H9 (cell line): ENCODE data around the gene TUBA4A. TPM values are rescaled to one million over a fixed set of nuclear protein-coding genes. Genes with fewer than 3 reads are reported as not detected.
A peak's percentile ranks its signal among the peaks of the same experiment; 100 is the strongest.

Experiments
- DNase-seq: peaks from one replicate; pipeline ENCODE4 v3.0.0-alpha.2; 2017
- H2AFZ ChIP-seq: one replicate; pipeline ENCODE4 v1.6.1; 2013; ENCODE audit warnings: mild to moderate bottlenecking, low read length, control low read depth, moderate library complexity
- H2AK5ac ChIP-seq: 2 replicates; pipeline ENCODE4 v1.6.1; 2013; ENCODE audit warnings: low read length, control low read depth, mixed read lengths; ENCODE audit not compliant: insufficient read length
- H2BK120ac ChIP-seq: one replicate; pipeline ENCODE4 v1.6.1; 2013; ENCODE audit warnings: low read depth, mild to moderate bottlenecking, low read length, control low read depth, inconsistent platforms; ENCODE audit not compliant: poor library complexity, severe bottlenecking
- H2BK12ac ChIP-seq: 2 replicates; pipeline ENCODE4 v1.6.1; 2013; ENCODE audit warnings: low read length, control low read depth, mixed read lengths, low read depth; ENCODE audit not compliant: insufficient read length
- H2BK15ac ChIP-seq: 2 replicates; pipeline ENCODE4 v1.6.1; 2013; ENCODE audit warnings: low read depth, low read length, control low read depth
- H2BK20ac ChIP-seq: one replicate; pipeline ENCODE4 v1.6.1; 2013; ENCODE audit warnings: low read depth, mild to moderate bottlenecking, low read length, control low read depth, inconsistent platforms; ENCODE audit not compliant: poor library complexity, severe bottlenecking
- H2BK5ac ChIP-seq: 2 replicates; pipeline ENCODE4 v1.6.1; 2013; ENCODE audit warnings: low read length, control low read depth, mixed read lengths; ENCODE audit not compliant: insufficient read length
- H3K14ac ChIP-seq: 2 replicates; pipeline ENCODE4 v1.6.1; 2013; ENCODE audit warnings: low read length, control low read depth; ENCODE audit not compliant: insufficient read depth
- H3K18ac ChIP-seq: 2 replicates; pipeline ENCODE4 v1.6.1; 2013; ENCODE audit warnings: low read depth, mild to moderate bottlenecking, mixed read lengths, low read length, control low read depth; ENCODE audit not compliant: insufficient read length
- H3K23ac ChIP-seq: 2 replicates; pipeline ENCODE4 v1.6.1; 2013; ENCODE audit warnings: low read length, control low read depth, mixed read lengths, low read depth; ENCODE audit not compliant: insufficient read length
- H3K23me2 ChIP-seq: 2 replicates; pipeline ENCODE4 v1.6.1; 2013; ENCODE audit warnings: low read depth, mild to moderate bottlenecking, mixed read lengths, low read length, control low read depth; ENCODE audit not compliant: insufficient read length, poor library complexity, severe bottlenecking
- H3K27ac ChIP-seq: 2 replicates; pipeline ENCODE4 v1.5.1; 2013; ENCODE audit warnings: low read length, control low read depth, mixed read lengths, low read depth; ENCODE audit not compliant: insufficient read length
- H3K27me3 ChIP-seq: 2 replicates; pipeline ENCODE4 v1.6.1; 2013; ENCODE audit warnings: low read length, control low read depth, inconsistent platforms; ENCODE audit not compliant: insufficient read depth
- H3K4ac ChIP-seq: 2 replicates; pipeline ENCODE4 v1.6.1; 2013; ENCODE audit warnings: low read depth, mild to moderate bottlenecking, control low read depth, inconsistent platforms, low read length, moderate library complexity
- H3K4me1 ChIP-seq: 2 replicates; pipeline ENCODE4 v1.6.1; 2013; ENCODE audit warnings: low read length, control low read depth, inconsistent platforms; ENCODE audit not compliant: insufficient read depth
- H3K4me2 ChIP-seq: 2 replicates; pipeline ENCODE4 v1.6.1; 2013; ENCODE audit warnings: low read length, control low read depth, mixed read lengths; ENCODE audit not compliant: insufficient read length, insufficient read depth
- H3K56ac ChIP-seq: 2 replicates; pipeline ENCODE4 v1.6.1; 2013; ENCODE audit warnings: low read depth, mild to moderate bottlenecking, mixed read lengths, low read length, control low read depth; ENCODE audit not compliant: insufficient read length
- H3K79me1 ChIP-seq: 2 replicates; pipeline ENCODE4 v1.6.1; 2013; ENCODE audit warnings: low read depth, mild to moderate bottlenecking, moderate library complexity, low read length, control low read depth, inconsistent platforms; ENCODE audit not compliant: insufficient read depth, poor library complexity, severe bottlenecking
- H3K79me2 ChIP-seq: 2 replicates; pipeline ENCODE4 v1.6.1; 2013; ENCODE audit warnings: low read length, control low read depth, inconsistent platforms; ENCODE audit not compliant: insufficient read depth
- H3K9ac ChIP-seq: 2 replicates; pipeline ENCODE4 v1.6.1; 2013; ENCODE audit warnings: low read length, control low read depth, mixed read lengths; ENCODE audit not compliant: insufficient read length; ENCODE audit errors: extremely low read depth
- H3K9me3 ChIP-seq: one replicate; pipeline ENCODE4 v1.6.1; 2013; ENCODE audit warnings: low read depth, low read length, inconsistent platforms; ENCODE audit not compliant: control insufficient read depth
- H3T11ph ChIP-seq: one replicate; pipeline ENCODE4 v1.6.1; 2013; ENCODE audit warnings: mild to moderate bottlenecking, low read length, control low read depth, inconsistent platforms
- H4K20me1 ChIP-seq: one replicate; pipeline ENCODE4 v1.6.1; 2013; ENCODE audit not compliant: control insufficient read depth, insufficient read length, insufficient read depth
- H4K5ac ChIP-seq: 2 replicates; pipeline ENCODE4 v1.6.1; 2013; ENCODE audit warnings: low read depth, mild to moderate bottlenecking, mixed read lengths, low read length, control low read depth; ENCODE audit not compliant: insufficient read length
- H4K8ac ChIP-seq: replicated peaks from 2 replicates; pipeline ENCODE4 v1.6.1; 2013; ENCODE audit warnings: low read length, control low read depth, mixed read lengths, low read depth; ENCODE audit not compliant: insufficient read length
- H4K91ac ChIP-seq: 2 replicates; pipeline ENCODE4 v1.6.1; 2013; ENCODE audit warnings: low read depth, mild to moderate bottlenecking, moderate library complexity, mixed read lengths, low read length, control low read depth; ENCODE audit not compliant: insufficient read length
- H3K27ac Mint-ChIP-seq, 3 experiments: 2 replicates in 2 of 3; 3 replicates in 1 of 3; pipeline ENCODE4 v1.8.0; 2020 to 2021; ENCODE audit warnings: mixed read lengths in 3 of 3, mild to moderate bottlenecking in 1 of 3, moderate library complexity in 1 of 3
- H3K27me3 Mint-ChIP-seq: 2 replicates; pipeline ENCODE4 v1.8.0; 2021; ENCODE audit warnings: low read depth, mild to moderate bottlenecking, moderate library complexity, mixed read lengths
- H3K36me3 Mint-ChIP-seq, 3 experiments: 2 replicates in 2 of 3; 3 replicates in 1 of 3; pipeline ENCODE4 v1.8.0; 2020 to 2021; ENCODE audit warnings: low read depth in 3 of 3, mixed read lengths in 3 of 3; ENCODE audit not compliant: insufficient read depth in 1 of 3
- H3K4me1 Mint-ChIP-seq, 2 experiments: 2 replicates each; pipeline ENCODE4 v1.8.0; 2020; ENCODE audit warnings: mixed read lengths in 2 of 2
- H3K4me3 Mint-ChIP-seq, 2 experiments: 2 replicates in 1 of 2; 3 replicates in 1 of 2; pipeline ENCODE4 v1.8.0; 2020 to 2021; ENCODE audit warnings: mild to moderate bottlenecking in 2 of 2, mixed read lengths in 2 of 2, moderate library complexity in 1 of 2
- H3K9me3 Mint-ChIP-seq, 2 experiments: 2 replicates in 1 of 2; 3 replicates in 1 of 2; pipeline ENCODE4 v1.8.0; 2020; ENCODE audit warnings: mild to moderate bottlenecking in 2 of 2, mixed read lengths in 2 of 2, moderate library complexity in 1 of 2
- CTCF ChIP-seq: fragments of 200-600 bp; sonication (generic); conservative IDR thresholded peaks from 3 replicates; pipeline ENCODE4 v1.8.0; 2021; ENCODE audit warnings: antibody characterized with exemption, mild to moderate bottlenecking
- WGBS: extraction: QIAGEN DNeasy Blood & Tissue Kit; methylation state at CpG from one replicate; pipeline ENCODE4 v1.1.7; 2013; ENCODE audit warnings: missing lambda C conversion rate, low lambda C conversion rate, mixed read lengths; ENCODE audit not compliant: insufficient read length; ENCODE audit errors: extremely low coverage; 5-methylcytosine and 5-hydroxymethylcytosine counted together
- total RNA-seq: library from RNA; stranded (reverse); gene quantifications from 2 replicates; pipeline ENCODE4 v1.2.1, GENCODE V29; 2021

Gene TUBA4A
- total RNA-seq, 1 experiment from 2014 or later, result 25.5 TPM

- no peak overlapping the region for H2BK120ac ChIP-seq
- no CpG with 5 or more reads among the region's 14 CpGs for WGBS
- Mint-ChIP-seq H3K9me3 (peaks cover 0 to 5% of the 10 kb centered on the region in 2 experiments; a peak in 3 of 5 replicates), H3K27me3 (peaks cover 68% of the 10 kb centered on the region), H3K36me3 (peaks cover 0 to 4% (median 2%) of the 10 kb centered on the region in 3 experiments; a peak in 2 of 7 replicates), H3K27ac (no peak overlapping the region; a peak in 1 of 7 replicates), H3K4me3 (peak overlapping the region in 1 of 2 experiments; percentile 20; a peak in 1 of 5 replicates), H3K4me1 (peaks cover 19 to 29% of the 10 kb centered on the region in 2 experiments)
- H3T11ph ChIP-seq, result no peak overlapping the region
- H4K20me1 ChIP-seq, result no peaks in the 10 kb centered on the region
- no peaks in the 10 kb centered on the region for H3K9me3 ChIP-seq
- no peak overlapping the region for H3K27ac ChIP-seq
- H3K27me3 ChIP-seq, result no peaks in the 10 kb centered on the region; the same call in 1 of the 2 replicates
- H3K9ac ChIP-seq, result no peak overlapping the region
- H3K56ac ChIP-seq, result no peak overlapping the region
- no peaks in the 10 kb centered on the region for H3K4me1 ChIP-seq
- no peak overlapping the region for H2AFZ ChIP-seq
- H2AK5ac ChIP-seq, result no peak overlapping the region
- no peaks in the 10 kb centered on the region for H3K79me2 ChIP-seq
- H3K23ac ChIP-seq, result no peak overlapping the region
- H3K14ac ChIP-seq, result no peak overlapping the region
- H3K4me2 ChIP-seq, result no peak overlapping the region
- no peak overlapping the region for H2BK12ac ChIP-seq
- no peak overlapping the region for H4K5ac ChIP-seq
- DNase-seq, result no peak
- no peak overlapping the region for H4K91ac ChIP-seq
- no peak overlapping the region for H3K18ac ChIP-seq
- H3K4ac ChIP-seq, result no peak overlapping the region
- no peak overlapping the region for H4K8ac ChIP-seq
- peaks cover 6% of the 10 kb centered on the region for H3K23me2 ChIP-seq
- H2BK15ac ChIP-seq, result no peak overlapping the region
- no peak for TF ChIP-seq CTCF
- no peak overlapping the region for H2BK20ac ChIP-seq
- H3K79me1 ChIP-seq, result no peaks in the 10 kb centered on the region
- H2BK5ac ChIP-seq, result no peak overlapping the region
These were observed 44.2 kb upstream of the TUBA4A start for GRCh38 chr2:219297766-219298456.
